WTC11 (cell line): ENCODE data around the gene MLN. TPM values are rescaled to one million over a fixed set of nuclear protein-coding genes. Genes with fewer than 3 reads are reported as not detected.

Experiments
- ATAC-seq: fragments of 200-7000 bp; cut with Tn5 transposase; 2 replicates; pipeline ENCODE4 v1.10.0; 2021; ENCODE audit warnings: mild to moderate bottlenecking, moderate library complexity
- CTCF ChIA-PET: fragments of 300-600 bp; sonication (Branson Sonifier 250); formaldehyde crosslinking; loops from one replicate; lab custom pipeline; 2021; ENCODE audit warnings: antibody characterized with exemption; lab: Charles Lee
- POLR2A ChIA-PET: fragments of 350-600 bp; sonication (Branson Sonifier 250); formaldehyde crosslinking; loops from one replicate; lab custom pipeline; 2021; ENCODE audit warnings: antibody characterized with exemption; lab: Charles Lee
- DNase-seq: peaks from one replicate; pipeline ENCODE4 v3.0.0; 2021; ENCODE audit warnings: low spot score
- H3K27ac Mint-ChIP-seq: 2 replicates; pipeline ENCODE4 v1.8.0; 2021; ENCODE audit warnings: mixed read lengths
- H3K27me3 Mint-ChIP-seq: 2 replicates; pipeline ENCODE4 v1.8.0; 2021; ENCODE audit warnings: low read depth, mild to moderate bottlenecking, moderate library complexity, mixed read lengths
- H3K36me3 Mint-ChIP-seq: 2 replicates; pipeline ENCODE4 v1.8.0; 2021; ENCODE audit warnings: mixed read lengths
- H3K4me1 Mint-ChIP-seq: 2 replicates; pipeline ENCODE4 v1.8.0; 2022; ENCODE audit warnings: mixed read lengths
- H3K4me3 Mint-ChIP-seq: 2 replicates; pipeline ENCODE4 v1.8.0; 2021; ENCODE audit warnings: mild to moderate bottlenecking, moderate library complexity, mixed read lengths
- H3K9me3 Mint-ChIP-seq: 2 replicates; pipeline ENCODE4 v1.8.0; 2021; ENCODE audit warnings: mixed read lengths
- ESRRA ChIP-seq: sonication (generic); formaldehyde crosslinking; IDR thresholded peaks from 2 replicates; pipeline ENCODE4 v1.8.1; 2022; ENCODE audit warnings: mild to moderate bottlenecking, missing genetic modification reagents, borderline replicate concordance
- GABPB1 ChIP-seq: sonication (generic); formaldehyde crosslinking; IDR thresholded peaks from 2 replicates; pipeline ENCODE4 v1.8.1; 2023; ENCODE audit warnings: mild to moderate bottlenecking, missing genetic modification reagents
- GRHL2 ChIP-seq: fragments of 250-450 bp; sonication (Bioruptor Pico); IDR thresholded peaks from 2 replicates; pipeline ENCODE4 v1.8.0; 2022; ENCODE audit warnings: mild to moderate bottlenecking, moderate library complexity; ENCODE audit not compliant: insufficient replicate concordance, severe bottlenecking
- IRF2 ChIP-seq: sonication (generic); formaldehyde crosslinking; IDR thresholded peaks from 2 replicates; pipeline ENCODE4 v1.8.0; 2022; ENCODE audit warnings: low read depth, missing genetic modification reagents, borderline replicate concordance
- MXD4 ChIP-seq: fragments of 250-450 bp; sonication (Bioruptor Pico); IDR thresholded peaks from 2 replicates; pipeline ENCODE4 v1.8.0; 2021; ENCODE audit warnings: mild to moderate bottlenecking, moderate library complexity, borderline replicate concordance
- NR3C1 ChIP-seq: sonication (generic); formaldehyde crosslinking; conservative IDR thresholded peaks from 2 replicates; pipeline ENCODE4 v1.8.1; 2023; ENCODE audit warnings: low read depth, mild to moderate bottlenecking, missing genetic modification reagents
- PRRX2 ChIP-seq: fragments of 250-450 bp; sonication (Bioruptor Pico); IDR thresholded peaks from 2 replicates; pipeline ENCODE4 v1.8.0; 2021; ENCODE audit warnings: mild to moderate bottlenecking
- SMAD4 ChIP-seq: sonication (generic); formaldehyde crosslinking; IDR thresholded peaks from 2 replicates; pipeline ENCODE4 v1.8.0; 2022; ENCODE audit warnings: mild to moderate bottlenecking, missing genetic modification reagents
- total RNA-seq: library from RNA; stranded (reverse); gene quantifications from 3 replicates; pipeline ENCODE4 v1.2.3, GENCODE V29; 2021
- TF ChIP-seq, protein P1 (sequence below): fragments of 250-450 bp; sonication (Bioruptor Pico); IDR thresholded peaks from 2 replicates; pipeline ENCODE4 v1.8.0; 2021; ENCODE audit warnings: mild to moderate bottlenecking
- TF ChIP-seq, protein P2 (sequence below): sonication (generic); formaldehyde crosslinking; IDR thresholded peaks from 2 replicates; pipeline ENCODE4 v1.8.1; 2023; ENCODE audit warnings: mild to moderate bottlenecking, missing genetic modification reagents
- TF ChIP-seq, protein P3 (sequence below): sonication (generic); formaldehyde crosslinking; conservative IDR thresholded peaks from 2 replicates; pipeline ENCODE4 v1.8.1; 2023; ENCODE audit warnings: mild to moderate bottlenecking, low read depth, missing genetic modification reagents, moderate library complexity
- TF ChIP-seq, protein P4 (sequence below): sonication (generic); formaldehyde crosslinking; IDR thresholded peaks from 2 replicates; pipeline ENCODE4 v1.8.1; 2023; ENCODE audit warnings: mild to moderate bottlenecking, moderate library complexity, missing genetic modification reagents
- TF ChIP-seq, protein P5 (sequence below): sonication (generic); formaldehyde crosslinking; IDR thresholded peaks from 2 replicates; pipeline ENCODE4 v1.8.0; 2023; ENCODE audit warnings: missing genetic modification reagents, mild to moderate bottlenecking, borderline replicate concordance
- TF ChIP-seq, protein P6 (sequence below): sonication (generic); formaldehyde crosslinking; IDR thresholded peaks from 2 replicates; pipeline ENCODE4 v1.8.0; 2022; ENCODE audit warnings: mild to moderate bottlenecking, missing genetic modification reagents

Gene MLN
- total RNA-seq, 1 experiment from 2014 or later, result not detected

DNA sequence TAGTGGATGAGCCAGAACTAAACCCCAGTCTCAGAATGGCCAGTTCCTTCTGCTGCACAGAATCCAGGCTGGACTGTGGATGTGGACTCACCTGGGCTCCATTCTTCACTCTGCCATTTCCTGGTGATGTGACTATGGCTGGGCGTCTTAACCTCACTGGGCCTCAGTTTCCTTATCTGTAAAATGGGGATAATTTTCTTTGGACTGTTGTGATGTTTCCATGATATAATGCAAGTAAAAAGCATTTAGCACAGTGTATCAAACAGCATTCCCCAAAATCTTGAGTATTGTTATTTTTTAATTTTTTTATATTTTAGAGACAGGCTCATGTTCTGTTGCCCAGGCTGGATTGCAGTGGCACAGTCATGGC, 51.2 kb downstream of the MLN start:
- H3K4me1 Mint-ChIP-seq, result peaks cover 15% of the 10 kb centered on the region
- ATAC-seq, result no peak
- CTCF ChIA-PET, result interaction anchor here (1.5 to 2.1 kb wide), 3 partner anchors 9 to 41 kb away, joined by 6 to 10 read pairs (median 6); partner anchors contain the start of gene UQCC2
- H3K27me3 Mint-ChIP-seq, result no peaks in the 10 kb centered on the region; the same call in 1 of the 2 replicates
- no peaks in the 10 kb centered on the region for H3K36me3 Mint-ChIP-seq
- TF ChIP-seq, protein P1, sequence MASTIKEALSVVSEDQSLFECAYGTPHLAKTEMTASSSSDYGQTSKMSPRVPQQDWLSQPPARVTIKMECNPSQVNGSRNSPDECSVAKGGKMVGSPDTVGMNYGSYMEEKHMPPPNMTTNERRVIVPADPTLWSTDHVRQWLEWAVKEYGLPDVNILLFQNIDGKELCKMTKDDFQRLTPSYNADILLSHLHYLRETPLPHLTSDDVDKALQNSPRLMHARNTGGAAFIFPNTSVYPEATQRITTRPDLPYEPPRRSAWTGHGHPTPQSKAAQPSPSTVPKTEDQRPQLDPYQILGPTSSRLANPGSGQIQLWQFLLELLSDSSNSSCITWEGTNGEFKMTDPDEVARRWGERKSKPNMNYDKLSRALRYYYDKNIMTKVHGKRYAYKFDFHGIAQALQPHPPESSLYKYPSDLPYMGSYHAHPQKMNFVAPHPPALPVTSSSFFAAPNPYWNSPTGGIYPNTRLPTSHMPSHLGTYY (CRISPR knock-in tag), result no peak
- TF ChIP-seq ESRRA (CRISPR knock-in tag) (no peak), GABPB1 (no peak), NR3C1 (CRISPR knock-in tag) (no peak), PRRX2 (CRISPR knock-in tag) (no peak), IRF2 (no peak), MXD4 (no peak), GRHL2 (CRISPR knock-in tag) (no peak), SMAD4 (CRISPR knock-in tag) (no peak)
- TF ChIP-seq, protein P2, sequence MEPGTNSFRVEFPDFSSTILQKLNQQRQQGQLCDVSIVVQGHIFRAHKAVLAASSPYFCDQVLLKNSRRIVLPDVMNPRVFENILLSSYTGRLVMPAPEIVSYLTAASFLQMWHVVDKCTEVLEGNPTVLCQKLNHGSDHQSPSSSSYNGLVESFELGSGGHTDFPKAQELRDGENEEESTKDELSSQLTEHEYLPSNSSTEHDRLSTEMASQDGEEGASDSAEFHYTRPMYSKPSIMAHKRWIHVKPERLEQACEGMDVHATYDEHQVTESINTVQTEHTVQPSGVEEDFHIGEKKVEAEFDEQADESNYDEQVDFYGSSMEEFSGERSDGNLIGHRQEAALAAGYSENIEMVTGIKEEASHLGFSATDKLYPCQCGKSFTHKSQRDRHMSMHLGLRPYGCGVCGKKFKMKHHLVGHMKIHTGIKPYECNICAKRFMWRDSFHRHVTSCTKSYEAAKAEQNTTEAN (CRISPR knock-in tag), result no peak
- TF ChIP-seq, protein P3, sequence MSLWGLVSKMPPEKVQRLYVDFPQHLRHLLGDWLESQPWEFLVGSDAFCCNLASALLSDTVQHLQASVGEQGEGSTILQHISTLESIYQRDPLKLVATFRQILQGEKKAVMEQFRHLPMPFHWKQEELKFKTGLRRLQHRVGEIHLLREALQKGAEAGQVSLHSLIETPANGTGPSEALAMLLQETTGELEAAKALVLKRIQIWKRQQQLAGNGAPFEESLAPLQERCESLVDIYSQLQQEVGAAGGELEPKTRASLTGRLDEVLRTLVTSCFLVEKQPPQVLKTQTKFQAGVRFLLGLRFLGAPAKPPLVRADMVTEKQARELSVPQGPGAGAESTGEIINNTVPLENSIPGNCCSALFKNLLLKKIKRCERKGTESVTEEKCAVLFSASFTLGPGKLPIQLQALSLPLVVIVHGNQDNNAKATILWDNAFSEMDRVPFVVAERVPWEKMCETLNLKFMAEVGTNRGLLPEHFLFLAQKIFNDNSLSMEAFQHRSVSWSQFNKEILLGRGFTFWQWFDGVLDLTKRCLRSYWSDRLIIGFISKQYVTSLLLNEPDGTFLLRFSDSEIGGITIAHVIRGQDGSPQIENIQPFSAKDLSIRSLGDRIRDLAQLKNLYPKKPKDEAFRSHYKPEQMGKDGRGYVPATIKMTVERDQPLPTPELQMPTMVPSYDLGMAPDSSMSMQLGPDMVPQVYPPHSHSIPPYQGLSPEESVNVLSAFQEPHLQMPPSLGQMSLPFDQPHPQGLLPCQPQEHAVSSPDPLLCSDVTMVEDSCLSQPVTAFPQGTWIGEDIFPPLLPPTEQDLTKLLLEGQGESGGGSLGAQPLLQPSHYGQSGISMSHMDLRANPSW, result no peak
- TF ChIP-seq, protein P4, sequence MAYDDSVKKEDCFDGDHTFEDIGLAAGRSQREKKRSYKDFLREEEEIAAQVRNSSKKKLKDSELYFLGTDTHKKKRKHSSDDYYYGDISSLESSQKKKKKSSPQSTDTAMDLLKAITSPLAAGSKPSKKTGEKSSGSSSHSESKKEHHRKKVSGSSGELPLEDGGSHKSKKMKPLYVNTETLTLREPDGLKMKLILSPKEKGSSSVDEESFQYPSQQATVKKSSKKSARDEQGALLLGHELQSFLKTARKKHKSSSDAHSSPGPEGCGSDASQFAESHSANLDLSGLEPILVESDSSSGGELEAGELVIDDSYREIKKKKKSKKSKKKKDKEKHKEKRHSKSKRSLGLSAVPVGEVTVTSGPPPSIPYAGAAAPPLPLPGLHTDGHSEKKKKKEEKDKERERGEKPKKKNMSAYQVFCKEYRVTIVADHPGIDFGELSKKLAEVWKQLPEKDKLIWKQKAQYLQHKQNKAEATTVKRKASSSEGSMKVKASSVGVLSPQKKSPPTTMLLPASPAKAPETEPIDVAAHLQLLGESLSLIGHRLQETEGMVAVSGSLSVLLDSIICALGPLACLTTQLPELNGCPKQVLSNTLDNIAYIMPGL, result no peak
- TF ChIP-seq, protein P5, sequence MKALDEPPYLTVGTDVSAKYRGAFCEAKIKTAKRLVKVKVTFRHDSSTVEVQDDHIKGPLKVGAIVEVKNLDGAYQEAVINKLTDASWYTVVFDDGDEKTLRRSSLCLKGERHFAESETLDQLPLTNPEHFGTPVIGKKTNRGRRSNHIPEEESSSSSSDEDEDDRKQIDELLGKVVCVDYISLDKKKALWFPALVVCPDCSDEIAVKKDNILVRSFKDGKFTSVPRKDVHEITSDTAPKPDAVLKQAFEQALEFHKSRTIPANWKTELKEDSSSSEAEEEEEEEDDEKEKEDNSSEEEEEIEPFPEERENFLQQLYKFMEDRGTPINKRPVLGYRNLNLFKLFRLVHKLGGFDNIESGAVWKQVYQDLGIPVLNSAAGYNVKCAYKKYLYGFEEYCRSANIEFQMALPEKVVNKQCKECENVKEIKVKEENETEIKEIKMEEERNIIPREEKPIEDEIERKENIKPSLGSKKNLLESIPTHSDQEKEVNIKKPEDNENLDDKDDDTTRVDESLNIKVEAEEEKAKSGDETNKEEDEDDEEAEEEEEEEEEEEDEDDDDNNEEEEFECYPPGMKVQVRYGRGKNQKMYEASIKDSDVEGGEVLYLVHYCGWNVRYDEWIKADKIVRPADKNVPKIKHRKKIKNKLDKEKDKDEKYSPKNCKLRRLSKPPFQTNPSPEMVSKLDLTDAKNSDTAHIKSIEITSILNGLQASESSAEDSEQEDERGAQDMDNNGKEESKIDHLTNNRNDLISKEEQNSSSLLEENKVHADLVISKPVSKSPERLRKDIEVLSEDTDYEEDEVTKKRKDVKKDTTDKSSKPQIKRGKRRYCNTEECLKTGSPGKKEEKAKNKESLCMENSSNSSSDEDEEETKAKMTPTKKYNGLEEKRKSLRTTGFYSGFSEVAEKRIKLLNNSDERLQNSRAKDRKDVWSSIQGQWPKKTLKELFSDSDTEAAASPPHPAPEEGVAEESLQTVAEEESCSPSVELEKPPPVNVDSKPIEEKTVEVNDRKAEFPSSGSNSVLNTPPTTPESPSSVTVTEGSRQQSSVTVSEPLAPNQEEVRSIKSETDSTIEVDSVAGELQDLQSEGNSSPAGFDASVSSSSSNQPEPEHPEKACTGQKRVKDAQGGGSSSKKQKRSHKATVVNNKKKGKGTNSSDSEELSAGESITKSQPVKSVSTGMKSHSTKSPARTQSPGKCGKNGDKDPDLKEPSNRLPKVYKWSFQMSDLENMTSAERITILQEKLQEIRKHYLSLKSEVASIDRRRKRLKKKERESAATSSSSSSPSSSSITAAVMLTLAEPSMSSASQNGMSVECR (CRISPR knock-in tag), result no peak
- TF ChIP-seq, protein P6, sequence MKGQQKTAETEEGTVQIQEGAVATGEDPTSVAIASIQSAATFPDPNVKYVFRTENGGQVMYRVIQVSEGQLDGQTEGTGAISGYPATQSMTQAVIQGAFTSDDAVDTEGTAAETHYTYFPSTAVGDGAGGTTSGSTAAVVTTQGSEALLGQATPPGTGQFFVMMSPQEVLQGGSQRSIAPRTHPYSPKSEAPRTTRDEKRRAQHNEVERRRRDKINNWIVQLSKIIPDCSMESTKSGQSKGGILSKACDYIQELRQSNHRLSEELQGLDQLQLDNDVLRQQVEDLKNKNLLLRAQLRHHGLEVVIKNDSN (CRISPR knock-in tag), result no peak
- no peak overlapping the region for H3K4me3 Mint-ChIP-seq
- POLR2A ChIA-PET, result no interaction called here
- DNase-seq, result no peak
- H3K9me3 Mint-ChIP-seq, result no peaks in the 10 kb centered on the region
- no peak overlapping the region for H3K27ac Mint-ChIP-seq
